ENCODE results near the gene SPRR5.

Gene SPRR5

GRCh38 chr1:152946248-152946647 is 758 bp upstream of the SPRR5 start:
- DNase-seq (ENCODE audit: low read depth), result no peak

- no peak for DNase-seq (ENCODE audit: low read depth)
These were observed 4.7 kb downstream of the SPRR5 start for GRCh38 chr1:152951711-152952110.

GRCh38 chr1:152953761-152954160 is 6.8 kb downstream of the SPRR5 start:
- DNase-seq (ENCODE audit: low read depth), result no peak

GRCh38 chr1:152954436-152954835 is 7.4 kb downstream of the SPRR5 start:
- no peak for DNase-seq (ENCODE audit: low read depth)

- no peak for DNase-seq (ENCODE audit: low read depth)
These were observed 10.6 kb downstream of the SPRR5 start for GRCh38 chr1:152957561-152957960.

- no peak for DNase-seq (ENCODE audit: low read depth)
These were observed 12.3 kb downstream of the SPRR5 start for GRCh38 chr1:152959273-152959672.

GRCh38 chr1:152959801-152960451 is 12.9 kb downstream of the SPRR5 start:
- no peak for DNase-seq (ENCODE audit: low read depth)

GRCh38 chr1:152960452-152961044 is 13.5 kb downstream of the SPRR5 start:
- DNase-seq (ENCODE audit: low read depth), result no peak

- DNase-seq (ENCODE audit: low read depth), result no peak
These were observed 14.4 kb downstream of the SPRR5 start for GRCh38 chr1:152961226-152961891.

- DNase-seq (ENCODE audit: low read depth), result no peak
These were observed 15.9 kb downstream of the SPRR5 start for GRCh38 chr1:152962876-152963415.

GRCh38 chr1:152964536-152964935 is 17.5 kb downstream of the SPRR5 start:
- no peak for DNase-seq (ENCODE audit: low read depth)

GRCh38 chr1:152965853-152966252 is 18.8 kb downstream of the SPRR5 start:
- DNase-seq (ENCODE audit: low read depth), result no peak

GRCh38 chr1:152967201-152967600 is 20.2 kb downstream of the SPRR5 start:
- no peak for DNase-seq (ENCODE audit: low read depth)

- DNase-seq (ENCODE audit: low read depth), result no peak
These were observed 21.2 kb downstream of the SPRR5 start for GRCh38 chr1:152968248-152968647.

GRCh38 chr1:152969036-152969435 is 22.0 kb downstream of the SPRR5 start:
- no peak for DNase-seq (ENCODE audit: low read depth)

- DNase-seq (ENCODE audit: low read depth), result no peak
These were observed 23.5 kb downstream of the SPRR5 start, which contains the start of gene SPRR4 for GRCh38 chr1:152970495-152970894. TSS of gene SPRR4 (plus strand) at chr1:152970648. CDS start at chr1:152971891, 1,243 bp downstream.

GRCh38 chr1:152972196-152972886 is 25.3 kb downstream of the SPRR5 start:
- DNase-seq (ENCODE audit: low read depth), result no peak

- no peak for DNase-seq (ENCODE audit: low read depth)
These were observed 29.7 kb downstream of the SPRR5 start for GRCh38 chr1:152976688-152977087.

- no peak for DNase-seq (ENCODE audit: low read depth)
These were observed 30.6 kb downstream of the SPRR5 start for GRCh38 chr1:152977614-152978013.

- no peak for DNase-seq (ENCODE audit: low read depth)
These were observed 33.7 kb downstream of the SPRR5 start for GRCh38 chr1:152980676-152981075.

- DNase-seq (ENCODE audit: low read depth), result no peak
These were observed 34.3 kb downstream of the SPRR5 start for GRCh38 chr1:152981146-152981871.

GRCh38 chr1:152982076-152982475 is 35.1 kb downstream of the SPRR5 start:
- DNase-seq (ENCODE audit: low read depth), result no peak
